ENCODE measurements around the gene MX2.

- TF ChIP-seq POLR2A (IDR thresholded peaks at IDR 0.05) (no peak), CTCF (IDR thresholded peaks at IDR 0.05) (no peak)
Observed at GRCh38 chr21:41453198-41453597, 91.4 kb downstream of the MX2 start.

Data from Peyer's patch (tissue), 4 donors.